ENCODE measurements around the gene KCNQ2. TPM values are rescaled to one million over a fixed set of nuclear protein-coding genes. Genes with fewer than 3 reads are reported as not detected.

The KCNQ2 gene
- total RNA-seq, 2 experiments from 2014 or later: not detected

- Mint-ChIP-seq H3K4me3 (no peak overlapping the region), H3K4me1 (ENCODE audit: low read depth) (no peaks in the 10 kb centered on the region), H3K9me3 (no peaks in the 10 kb centered on the region), H3K27ac (no peak overlapping the region), H3K36me3 (ENCODE audit: low read depth) (no peaks in the 10 kb centered on the region), H3K27me3 (peaks cover 2% of the 10 kb centered on the region)
- ChIA-PET CTCF (no interaction called here), POLR2A (no interaction called here)
- DNase-seq (no peak), ATAC-seq (no peak)
- intact Hi-C loops (cut with micrococcal nuclease): no loop called here
- TF ChIP-seq CTCF (IDR thresholded peaks at IDR 0.05): no peak
Observed at GRCh38 chr20:63394069-63394919, 78.2 kb downstream of the KCNQ2 start.

GRCh38 chr20:63393566-63393965, 78.9 kb downstream of the KCNQ2 start:
- Mint-ChIP-seq H3K9me3 (no peaks in the 10 kb centered on the region), H3K4me1 (ENCODE audit: low read depth) (no peaks in the 10 kb centered on the region), H3K36me3 (ENCODE audit: low read depth) (no peaks in the 10 kb centered on the region), H3K27ac (no peak overlapping the region), H3K4me3 (no peak overlapping the region), H3K27me3 (peaks cover 2% of the 10 kb centered on the region)
- no peak for ATAC-seq
- TF ChIP-seq CTCF (IDR thresholded peaks at IDR 0.05): no peak
- CTCF ChIA-PET: no interaction called here
- DNase-seq: no peak
- intact Hi-C loops (cut with micrococcal nuclease): no loop called here
- POLR2A ChIA-PET: no interaction called here

GRCh38 chr20:63392465-63393365, 79.7 kb downstream of the KCNQ2 start:
- ATAC-seq: no peak
- H3K9me3 Mint-ChIP-seq: no peaks in the 10 kb centered on the region
- CTCF ChIA-PET: no interaction called here
- H3K36me3 Mint-ChIP-seq (ENCODE audit: low read depth): no peaks in the 10 kb centered on the region
- DNase-seq: no peak
- H3K27ac Mint-ChIP-seq: no peak overlapping the region
- no peaks in the 10 kb centered on the region for H3K4me1 Mint-ChIP-seq (ENCODE audit: low read depth)
- no peak overlapping the region for H3K4me3 Mint-ChIP-seq
- peaks cover 2% of the 10 kb centered on the region for H3K27me3 Mint-ChIP-seq
- no peak for TF ChIP-seq CTCF (IDR thresholded peaks at IDR 0.05)
- intact Hi-C loops (cut with micrococcal nuclease): no loop called here
- POLR2A ChIA-PET: no interaction called here

GRCh38 chr20:63387917-63388316, 84.5 kb downstream of the KCNQ2 start:
- ChIA-PET CTCF (no interaction called here), POLR2A (no interaction called here)
- no peak for TF ChIP-seq CTCF (IDR thresholded peaks at IDR 0.05)
- ATAC-seq (no peak), DNase-seq (no peak)
- Mint-ChIP-seq H3K4me3 (no peak overlapping the region), H3K27me3 (peaks cover 3% of the 10 kb centered on the region), H3K27ac (no peak overlapping the region), H3K4me1 (ENCODE audit: low read depth) (no peaks in the 10 kb centered on the region), H3K36me3 (ENCODE audit: low read depth) (no peaks in the 10 kb centered on the region), H3K9me3 (peaks cover 23% of the 10 kb centered on the region)
- intact Hi-C loops (cut with micrococcal nuclease): loop anchor here (10.0 kb wide), 1 partner anchor 163 kb away; no protein-coding TSS in a partner anchor

GRCh38 chr20:63387393-63387792, 85.1 kb downstream of the KCNQ2 start:
- H3K4me3 Mint-ChIP-seq: no peak overlapping the region
- H3K27ac Mint-ChIP-seq: no peak overlapping the region
- no peak for DNase-seq
- peaks cover 23% of the 10 kb centered on the region for H3K9me3 Mint-ChIP-seq
- TF ChIP-seq CTCF (IDR thresholded peaks at IDR 0.05): no peak
- POLR2A ChIA-PET: no interaction called here
- peaks cover 3% of the 10 kb centered on the region for H3K27me3 Mint-ChIP-seq
- no peak for ATAC-seq
- intact Hi-C loops (cut with micrococcal nuclease): loop anchor here (10.0 kb wide), 1 partner anchor 163 kb away; no protein-coding TSS in a partner anchor
- no peaks in the 10 kb centered on the region for H3K4me1 Mint-ChIP-seq (ENCODE audit: low read depth)
- H3K36me3 Mint-ChIP-seq (ENCODE audit: low read depth): no peaks in the 10 kb centered on the region
- CTCF ChIA-PET: no interaction called here

Measured in activated CD8-positive, alpha-beta T cell treated with anti-CD3 and anti-CD28 coated beads for 36 hours (primary cell).